NCI-H446 (cell line): Measurements from ENCODE around the gene RERE.

Source experiments
- DNase-seq, 2 experiments: peaks; one replicate each; lab custom pipeline; 2025; lab: John Stamatoyannopoulos, UW

The RERE gene

GRCh38 chr1:8687039-8687438 is 130.4 kb downstream of the RERE start:
- peak in 1 of 2 experiments; percentile 35 for DNase-seq

GRCh38 chr1:8685463-8685862 is 132.0 kb downstream of the RERE start:
- DNase-seq = no peak

- no peak for DNase-seq
These were observed 132.8 kb downstream of the RERE start for GRCh38 chr1:8684590-8684989.

GRCh38 chr1:8682573-8682972 is 134.9 kb downstream of the RERE start:
- DNase-seq = no peak

- no peak for DNase-seq
These were observed 135.5 kb downstream of the RERE start for GRCh38 chr1:8681911-8682310.

- no peak for DNase-seq
These were observed 136.5 kb downstream of the RERE start for GRCh38 chr1:8680664-8681650.

GRCh38 chr1:8679929-8680663 is 137.3 kb downstream of the RERE start:
- no peak for DNase-seq

- no peak for DNase-seq
These were observed 138.0 kb downstream of the RERE start for GRCh38 chr1:8679395-8679800.

- DNase-seq = no peak
These were observed 138.6 kb downstream of the RERE start for GRCh38 chr1:8678673-8679394.

- DNase-seq = no peak
These were observed 139.7 kb downstream of the RERE start for GRCh38 chr1:8677782-8678181.

- DNase-seq = no peak
These were observed 140.6 kb downstream of the RERE start for GRCh38 chr1:8676813-8677212.

GRCh38 chr1:8676072-8676471 is 141.4 kb downstream of the RERE start:
- DNase-seq = no peak

- no peak for DNase-seq
These were observed 142.5 kb downstream of the RERE start for GRCh38 chr1:8674912-8675311.

GRCh38 chr1:8674481-8674880 is 143.0 kb downstream of the RERE start:
- no peak for DNase-seq

- DNase-seq = peak; percentile 80 to 90
These were observed 146.0 kb downstream of the RERE start for GRCh38 chr1:8671306-8671917.

- DNase-seq = no peak
These were observed 147.0 kb downstream of the RERE start for GRCh38 chr1:8670371-8670818.

GRCh38 chr1:8669606-8670335 is 147.7 kb downstream of the RERE start:
- DNase-seq = no peak

GRCh38 chr1:8667869-8668594 is 149.4 kb downstream of the RERE start:
- DNase-seq = no peak

- peak in 1 of 2 experiments; percentile 19 for DNase-seq
These were observed 150.9 kb downstream of the RERE start for GRCh38 chr1:8666389-8667167.

GRCh38 chr1:8665833-8666232 is 151.6 kb downstream of the RERE start:
- no peak for DNase-seq
